Mesenchymal stem cell (in vitro differentiated cells and primary cell): Measurements from ENCODE around the gene PCSK2.

Experiments used
- DNase-seq: peaks from one replicate; pipeline ENCODE4 v3.0.0-alpha.2; 2013
- H2AFZ ChIP-seq: one replicate; pipeline ENCODE4 v1.6.1; 2013; ENCODE audit warnings: low read depth, mild to moderate bottlenecking, control low read depth, inconsistent platforms, low read length, moderate library complexity
- H2AK5ac ChIP-seq: 2 replicates; pipeline ENCODE4 v1.6.1; 2013; ENCODE audit warnings: low read length, moderate library complexity, mild to moderate bottlenecking, inconsistent platforms; ENCODE audit not compliant: severe bottlenecking
- H2BK120ac ChIP-seq: one replicate; pipeline ENCODE4 v1.6.1; 2013; ENCODE audit warnings: low read depth, mild to moderate bottlenecking, inconsistent platforms, low read length, moderate library complexity
- H2BK12ac ChIP-seq, 2 experiments: one replicate each; pipeline ENCODE4 v1.6.1; 2013; ENCODE audit warnings: inconsistent platforms in 2 of 2, low read length in 2 of 2, mild to moderate bottlenecking in 2 of 2, moderate library complexity in 2 of 2, control low read depth in 1 of 2
- H2BK15ac ChIP-seq: one replicate; pipeline ENCODE4 v1.6.1; 2013; ENCODE audit warnings: mild to moderate bottlenecking, low read depth, inconsistent platforms; ENCODE audit not compliant: poor library complexity, severe bottlenecking
- H2BK5ac ChIP-seq: 2 replicates; pipeline ENCODE4 v1.6.1; 2013; ENCODE audit warnings: low read depth, mild to moderate bottlenecking, low read length, control low read depth, inconsistent platforms; ENCODE audit not compliant: poor library complexity, severe bottlenecking
- H3K14ac ChIP-seq, 2 experiments: one replicate each; pipeline ENCODE4 v1.6.1; 2013; ENCODE audit warnings: inconsistent platforms in 2 of 2, low read length in 2 of 2, control low read depth in 1 of 2, mild to moderate bottlenecking in 1 of 2, moderate library complexity in 1 of 2
- H3K18ac ChIP-seq, 2 experiments: one replicate each; pipeline ENCODE4 v1.6.1; 2013; ENCODE audit warnings: inconsistent platforms in 2 of 2, low read length in 2 of 2, control low read depth in 1 of 2, low read depth in 1 of 2, mild to moderate bottlenecking in 1 of 2
- H3K23ac ChIP-seq, 2 experiments: one replicate each; pipeline ENCODE4 v1.6.1; 2013; ENCODE audit warnings: inconsistent platforms in 2 of 2, low read length in 2 of 2, mild to moderate bottlenecking in 2 of 2, moderate library complexity in 2 of 2, control low read depth in 1 of 2
- H3K27ac ChIP-seq: 2 replicates; pipeline ENCODE4 v1.5.1; 2013; ENCODE audit warnings: mild to moderate bottlenecking, moderate library complexity, low read length, control low read depth, inconsistent platforms; ENCODE audit not compliant: poor library complexity, severe bottlenecking
- H3K27me3 ChIP-seq, 2 experiments: 2 replicates each; pipeline versions ENCODE4 v1.6.1 to v1.7.0; 2013; ENCODE audit warnings: low read length in 2 of 2, mild to moderate bottlenecking in 2 of 2, moderate library complexity in 2 of 2, control low read depth in 1 of 2, inconsistent platforms in 1 of 2; ENCODE audit not compliant: control insufficient read depth in 1 of 2, insufficient read depth in 1 of 2
- H3K36me3 ChIP-seq, 2 experiments: 2 replicates each; pipeline versions ENCODE4 v1.6.1 to v1.7.0; 2013; ENCODE audit warnings: low read length in 2 of 2, control low read depth in 1 of 2, inconsistent platforms in 1 of 2, low read depth in 1 of 2, mild to moderate bottlenecking in 1 of 2; ENCODE audit not compliant: insufficient read depth in 2 of 2, control insufficient read depth in 1 of 2
- H3K4ac ChIP-seq, 2 experiments: one replicate each; pipeline ENCODE4 v1.6.1; 2013; ENCODE audit warnings: inconsistent platforms in 2 of 2, low read length in 2 of 2, mild to moderate bottlenecking in 2 of 2, moderate library complexity in 2 of 2, control low read depth in 1 of 2, low read depth in 1 of 2
- H3K4me1 ChIP-seq: 2 replicates; pipeline ENCODE4 v1.6.1; 2013; ENCODE audit warnings: low read depth, low read length, control low read depth; ENCODE audit not compliant: control insufficient read depth, insufficient read depth
- H3K4me2 ChIP-seq: 2 replicates; pipeline ENCODE4 v1.6.1; 2013; ENCODE audit warnings: low read length, mild to moderate bottlenecking, inconsistent platforms; ENCODE audit not compliant: poor library complexity, severe bottlenecking
- H3K4me3 ChIP-seq, 2 experiments: 2 replicates each; pipeline versions ENCODE4 v1.5.1 to v1.7.0; 2013; ENCODE audit warnings: low read length in 2 of 2, mild to moderate bottlenecking in 2 of 2, control low read depth in 1 of 2, low read depth in 1 of 2; ENCODE audit not compliant: insufficient read depth in 1 of 2
- H3K79me1 ChIP-seq: replicated peaks from 2 replicates; pipeline ENCODE4 v1.6.1; 2013; ENCODE audit warnings: mild to moderate bottlenecking, control low read depth, low read length, inconsistent platforms; ENCODE audit not compliant: poor library complexity, severe bottlenecking
- H3K9ac ChIP-seq: 2 replicates; pipeline ENCODE4 v1.7.0; 2013; ENCODE audit warnings: mild to moderate bottlenecking, low read length, moderate library complexity
- H3K9me3 ChIP-seq: 2 replicates; pipeline ENCODE4 v1.7.0; 2013; ENCODE audit warnings: mild to moderate bottlenecking, low read length; ENCODE audit not compliant: control insufficient read depth
- H4K8ac ChIP-seq: one replicate; pipeline ENCODE4 v1.6.1; 2013; ENCODE audit warnings: inconsistent platforms, mild to moderate bottlenecking, low read length, moderate library complexity
- H4K91ac ChIP-seq: one replicate; pipeline ENCODE4 v1.6.1; 2013; ENCODE audit warnings: mild to moderate bottlenecking, low read length, inconsistent platforms
- WGBS: methylation state at CpG from one replicate; pipeline ENCODE4 v1.1.7; 2013; ENCODE audit warnings: mixed read lengths; 5-methylcytosine and 5-hydroxymethylcytosine counted together

PCSK2 gene

DNA sequence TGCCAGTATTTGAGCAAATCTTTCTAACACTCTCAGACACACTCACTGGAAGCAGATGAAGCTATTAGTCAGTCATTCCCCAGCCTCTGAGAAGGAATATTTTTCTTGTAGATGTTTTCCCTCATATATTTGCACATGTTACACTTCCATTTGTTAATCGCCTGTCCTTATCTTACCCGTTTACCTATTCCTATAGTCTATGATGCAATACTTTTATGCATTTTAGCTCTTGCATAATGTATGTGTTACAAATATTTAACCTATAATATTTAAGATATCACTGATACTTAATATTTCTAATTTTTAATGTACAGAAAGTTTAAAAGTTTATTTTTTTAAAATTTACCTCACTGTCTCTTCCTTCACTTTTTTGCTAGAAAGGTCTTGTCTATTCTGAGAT lies 71.9 kb downstream of the PCSK2 start:
- Histone ChIP-seq H2BK15ac (no peak overlapping the region), H3K27ac (no peak overlapping the region), H2BK12ac (no peak overlapping the region), H3K4me1 (no peaks in the 10 kb centered on the region), H3K23ac (no peak overlapping the region), H3K79me1 (no peaks in the 10 kb centered on the region), H3K27me3 (no peaks in the 10 kb centered on the region), H2AFZ (no peak overlapping the region), H3K36me3 (no peaks in the 10 kb centered on the region), H3K14ac (no peak overlapping the region), H3K9me3 (no peaks in the 10 kb centered on the region), H3K4me2 (no peak overlapping the region), H3K4me3 (no peak overlapping the region), H2BK5ac (no peak overlapping the region), H3K18ac (no peak overlapping the region), H2BK120ac (no peak overlapping the region), H3K4ac (no peak overlapping the region), H4K91ac (no peak overlapping the region), H4K8ac (no peak overlapping the region), H3K9ac (no peak overlapping the region), H2AK5ac (no peak overlapping the region)
- WGBS = 100% methylated on average over 1 of the region's 2 CpGs
- DNase-seq = no peak

- Histone ChIP-seq H3K27me3 (no peaks in the 10 kb centered on the region), H3K9me3 (no peaks in the 10 kb centered on the region), H3K4me2 (no peak overlapping the region), H3K4me3 (no peak overlapping the region), H3K4me1 (no peaks in the 10 kb centered on the region), H3K23ac (no peak overlapping the region), H2BK5ac (no peak overlapping the region), H3K27ac (no peak overlapping the region), H4K8ac (no peak overlapping the region), H4K91ac (no peak overlapping the region), H3K4ac (no peak overlapping the region), H3K14ac (no peak overlapping the region), H3K18ac (no peak overlapping the region), H2AFZ (no peak overlapping the region), H3K9ac (no peak overlapping the region), H3K79me1 (no peaks in the 10 kb centered on the region), H2BK12ac (no peak overlapping the region), H3K36me3 (no peaks in the 10 kb centered on the region), H2BK15ac (no peak overlapping the region), H2BK120ac (no peak overlapping the region), H2AK5ac (no peak overlapping the region)
- WGBS = 78% methylated on average over 2 of the region's 2 CpGs
- DNase-seq = no peak
These were observed 73.3 kb downstream of the PCSK2 start for GRCh38 chr20:17300113-17300512.

- H3K9ac ChIP-seq = no peak overlapping the region
- no peak overlapping the region for H3K4ac ChIP-seq
- H3K14ac ChIP-seq = no peak overlapping the region
- no peak overlapping the region for H3K27ac ChIP-seq
- 92% methylated on average over 2 of the region's 3 CpGs for WGBS
- peaks cover 4% of the 10 kb centered on the region for H3K9me3 ChIP-seq
- no peaks in the 10 kb centered on the region for H3K4me1 ChIP-seq
- H3K4me2 ChIP-seq = no peak overlapping the region
- no peaks in the 10 kb centered on the region for H3K27me3 ChIP-seq
- no peak overlapping the region for H2BK15ac ChIP-seq
- H3K79me1 ChIP-seq = no peaks in the 10 kb centered on the region
- no peak overlapping the region for H3K23ac ChIP-seq
- DNase-seq = no peak
- no peak overlapping the region for H4K8ac ChIP-seq
- no peak overlapping the region for H2AFZ ChIP-seq
- no peak overlapping the region for H2BK120ac ChIP-seq
- H2BK5ac ChIP-seq = no peak overlapping the region
- no peak overlapping the region for H2BK12ac ChIP-seq
- no peak overlapping the region for H3K18ac ChIP-seq
- no peak overlapping the region for H2AK5ac ChIP-seq
- no peak overlapping the region for H4K91ac ChIP-seq
- H3K4me3 ChIP-seq = no peak overlapping the region
- no peaks in the 10 kb centered on the region for H3K36me3 ChIP-seq
These were observed 77.9 kb downstream of the PCSK2 start for GRCh38 chr20:17304774-17305173.

GRCh38 chr20:17306427-17306826 lies 79.6 kb downstream of the PCSK2 start:
- Histone ChIP-seq H2BK5ac (no peak overlapping the region), H3K36me3 (no peaks in the 10 kb centered on the region), H3K27me3 (no peaks in the 10 kb centered on the region), H2BK12ac (no peak overlapping the region), H3K23ac (no peak overlapping the region), H3K4me3 (no peak overlapping the region), H3K4ac (no peak overlapping the region), H3K18ac (no peak overlapping the region), H2BK15ac (no peak overlapping the region), H3K9me3 (peaks cover 4% of the 10 kb centered on the region), H4K8ac (no peak overlapping the region), H3K4me2 (no peak overlapping the region), H3K79me1 (no peaks in the 10 kb centered on the region), H3K27ac (no peak overlapping the region), H3K4me1 (no peaks in the 10 kb centered on the region), H3K9ac (no peak overlapping the region), H2BK120ac (no peak overlapping the region), H3K14ac (no peak overlapping the region), H4K91ac (no peak overlapping the region), H2AFZ (no peak overlapping the region), H2AK5ac (no peak overlapping the region)
- no peak for DNase-seq
- whole genome bisulfite sequencing = 72% methylated on average over 3 of the region's 4 CpGs
